NCI-H2171 treated with DMSO at 0.1 percent for 48 hours (cell line): ENCODE results near the gene MIDN.
"Not testable (repeated sequence)": the region's sequence is repeated elsewhere in the genome, so short reads cannot be mapped to it uniquely, and the experiment has no call there.

ENCODE experiments used
- DNase-seq: peaks from one replicate; lab custom pipeline; 2025; lab: John Stamatoyannopoulos, UW

MIDN gene

GRCh38 chr19:1248139-1248785, at the start of gene MIDN:
Gene MIDN (plus strand): TSS chr19:1248583. CDS start chr19:1250297, 1,714 bp downstream.
- DNase-seq = no peak

DNA sequence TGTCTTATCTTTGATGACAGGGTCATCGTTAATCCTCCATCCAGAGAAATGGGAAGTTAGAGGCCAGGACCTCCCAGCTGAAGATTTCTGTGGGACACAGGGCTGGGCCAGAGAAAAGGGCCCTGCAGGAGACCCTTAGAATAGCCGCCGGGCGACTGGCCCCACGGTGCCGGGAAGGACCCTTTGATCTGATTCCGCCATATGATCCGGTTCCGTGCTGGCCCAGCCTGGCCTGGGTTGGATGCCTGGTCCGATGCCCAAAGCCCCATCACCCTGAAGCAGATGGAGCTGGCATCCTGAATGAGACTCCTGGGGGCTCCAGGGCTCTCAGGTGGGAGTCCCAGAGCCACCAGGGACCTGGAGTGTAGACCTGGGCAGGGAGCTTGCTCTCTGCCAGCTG, 48.9 kb upstream of the MIDN start:
- no peak for DNase-seq

- DNase-seq = not testable (repeated sequence)
Observed at GRCh38 chr19:1200614-1201013, 47.8 kb upstream of the MIDN start.

DNA sequence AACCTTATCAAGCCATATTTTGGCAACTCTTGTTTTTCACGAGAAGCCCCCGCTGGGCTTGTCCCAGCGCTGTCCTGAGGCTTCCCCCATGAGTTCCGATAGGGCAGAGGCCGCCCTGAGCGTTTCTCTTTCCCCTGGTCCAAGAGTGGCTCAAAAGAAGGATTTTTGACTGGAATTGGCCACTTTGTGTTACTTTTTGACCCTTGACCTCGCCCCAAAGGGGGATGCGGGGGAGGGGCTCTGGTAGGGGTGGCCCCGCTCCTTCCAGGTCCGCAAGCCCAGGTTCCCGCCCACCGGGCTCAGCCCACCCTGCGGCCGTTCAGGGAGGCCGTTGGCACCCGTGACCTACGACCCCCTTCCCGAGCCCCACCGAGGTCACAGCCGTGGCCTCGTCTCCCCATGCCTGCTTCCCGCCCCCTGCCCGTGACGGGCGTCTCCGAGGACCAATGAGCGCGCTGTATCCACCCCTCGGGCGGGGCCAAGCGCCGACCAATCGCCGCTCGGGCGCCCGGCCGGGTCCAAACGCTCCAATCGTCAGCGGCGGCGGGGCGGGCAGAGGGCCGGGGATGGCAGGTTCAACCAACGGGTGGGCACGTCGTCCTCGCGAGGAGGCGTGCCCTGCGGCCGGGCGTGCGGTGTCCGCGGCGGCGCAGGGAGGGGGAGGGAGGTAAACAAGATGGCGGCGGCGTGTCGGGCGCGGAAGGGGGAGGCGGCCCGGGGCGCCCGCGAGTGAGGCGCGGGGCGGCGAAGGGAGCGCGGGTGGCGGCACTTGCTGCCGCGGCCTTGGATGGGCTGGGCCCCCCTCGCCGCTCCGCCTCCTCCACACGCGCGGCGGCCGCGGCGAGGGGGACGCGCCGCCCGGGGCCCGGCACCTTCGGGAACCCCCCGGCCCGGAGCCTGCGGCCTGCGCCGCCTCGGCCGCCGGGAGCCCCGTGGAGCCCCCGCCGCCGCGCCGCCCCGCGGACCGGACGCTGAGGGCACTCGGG, 43.0 kb upstream of the MIDN start, which contains the start of gene STK11:
Gene STK11, plus strand, starts transcription at position 665 of the 986 bp plus-strand sequence. CDS start 1,136 bp downstream, outside the sequence.
- peak; percentile 96 for DNase-seq

DNA sequence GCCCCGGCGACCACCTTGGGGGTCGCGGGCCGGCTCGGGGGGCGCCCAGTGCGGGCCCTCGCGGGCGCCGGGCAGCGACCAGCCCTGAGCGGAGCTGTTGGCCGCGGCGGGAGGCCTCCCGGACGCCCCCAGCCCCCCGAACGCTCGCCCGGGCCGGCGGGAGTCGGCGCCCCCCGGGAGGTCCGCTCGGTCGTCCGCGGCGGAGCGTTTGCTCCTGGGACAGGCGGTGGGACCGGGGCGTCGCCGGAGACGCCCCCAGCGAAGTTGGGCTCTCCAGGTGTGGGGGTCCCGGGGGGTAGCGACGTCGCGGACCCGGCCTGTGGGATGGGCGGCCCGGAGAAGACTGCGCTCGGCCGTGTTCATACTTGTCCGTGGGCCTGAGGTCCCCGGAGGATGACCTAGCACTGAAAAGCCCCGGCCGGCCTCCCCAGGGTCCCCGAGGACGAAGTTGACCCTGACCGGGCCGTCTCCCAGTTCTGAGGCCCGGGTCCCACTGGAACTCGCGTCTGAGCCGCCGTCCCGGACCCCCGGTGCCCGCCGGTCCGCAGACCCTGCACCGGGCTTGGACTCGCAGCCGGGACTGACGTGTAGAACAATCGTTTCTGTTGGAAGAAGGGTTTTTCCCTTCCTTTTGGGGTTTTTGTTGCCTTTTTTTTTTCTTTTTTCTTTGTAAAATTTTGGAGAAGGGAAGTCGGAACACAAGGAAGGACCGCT, 42.1 kb upstream of the MIDN start:
- no peak for DNase-seq

- no peak for DNase-seq
Observed at GRCh38 chr19:1206864-1207450, 41.4 kb upstream of the MIDN start.

DNA sequence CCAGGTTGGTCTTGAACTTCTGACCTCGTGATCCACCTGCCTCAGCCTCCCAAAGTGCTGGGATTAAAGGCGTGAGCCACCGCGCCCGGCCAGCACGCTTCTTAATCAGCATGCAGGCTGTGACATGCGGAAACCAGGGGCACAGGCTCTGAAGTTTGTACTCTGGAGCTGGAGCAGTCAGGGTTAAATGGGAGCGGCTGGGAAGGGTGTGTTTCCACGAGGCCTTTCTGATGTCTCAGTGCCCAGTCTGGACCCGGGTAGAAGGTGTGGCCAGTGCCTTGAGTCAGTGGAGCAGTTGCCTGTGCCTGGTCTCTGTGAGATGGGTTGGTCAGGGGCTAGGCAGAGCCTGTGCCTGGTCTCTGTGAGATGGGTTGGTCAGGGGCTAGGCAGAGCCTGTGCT, 39.6 kb upstream of the MIDN start:
- not testable (repeated sequence) for DNase-seq

- no peak for DNase-seq
Observed at GRCh38 chr19:1210227-1210538, 38.2 kb upstream of the MIDN start.

- no peak for DNase-seq
Observed at GRCh38 chr19:1211494-1212234, 36.7 kb upstream of the MIDN start.

- no peak for DNase-seq
Observed at GRCh38 chr19:1213391-1214286, 34.7 kb upstream of the MIDN start.

GRCh38 chr19:1214299-1214861, 34.0 kb upstream of the MIDN start:
- DNase-seq = no peak

DNA sequence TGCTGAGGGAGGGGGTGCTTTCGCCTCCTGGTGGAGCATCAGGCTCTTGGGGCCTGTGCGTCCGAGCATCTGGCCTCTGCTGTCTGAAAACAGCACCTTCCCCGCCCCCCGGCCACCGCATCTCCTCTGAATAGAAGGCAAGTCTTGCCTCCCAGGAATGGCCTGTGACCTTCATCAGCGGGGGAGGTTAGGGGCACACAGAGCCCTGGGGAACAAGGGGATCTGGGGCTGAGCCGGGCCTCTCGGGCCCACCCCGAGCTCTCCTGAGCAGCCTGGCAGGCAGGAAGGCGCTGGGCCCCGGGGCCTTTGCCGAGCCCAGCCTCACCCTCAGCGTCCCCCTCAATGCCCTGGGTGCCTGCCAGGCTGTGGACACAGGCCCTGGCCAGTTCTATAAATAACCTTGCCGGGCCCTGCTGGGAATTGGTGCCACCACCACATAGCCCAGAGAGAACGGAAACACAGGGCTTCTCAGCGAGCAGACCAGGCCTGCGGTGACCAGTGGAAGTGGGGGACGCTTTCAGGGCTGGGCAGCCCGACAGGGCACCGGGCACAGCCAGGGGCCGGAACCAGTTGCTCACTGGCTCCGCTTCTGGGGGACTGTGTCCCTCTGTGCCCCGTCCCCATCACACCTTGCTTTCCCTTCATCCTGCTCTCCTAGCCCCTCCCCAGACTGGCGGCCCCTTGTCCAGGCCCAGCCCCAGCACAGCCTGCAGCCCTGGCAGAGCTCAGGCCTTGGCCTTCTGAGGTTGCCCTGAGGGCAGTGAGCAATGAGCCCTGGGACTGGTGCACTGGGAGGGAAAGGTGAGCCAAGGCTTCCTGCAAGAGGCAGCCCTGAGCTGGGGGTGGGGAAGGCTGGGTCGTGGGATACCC, 33.3 kb upstream of the MIDN start:
- DNase-seq = no peak

DNA sequence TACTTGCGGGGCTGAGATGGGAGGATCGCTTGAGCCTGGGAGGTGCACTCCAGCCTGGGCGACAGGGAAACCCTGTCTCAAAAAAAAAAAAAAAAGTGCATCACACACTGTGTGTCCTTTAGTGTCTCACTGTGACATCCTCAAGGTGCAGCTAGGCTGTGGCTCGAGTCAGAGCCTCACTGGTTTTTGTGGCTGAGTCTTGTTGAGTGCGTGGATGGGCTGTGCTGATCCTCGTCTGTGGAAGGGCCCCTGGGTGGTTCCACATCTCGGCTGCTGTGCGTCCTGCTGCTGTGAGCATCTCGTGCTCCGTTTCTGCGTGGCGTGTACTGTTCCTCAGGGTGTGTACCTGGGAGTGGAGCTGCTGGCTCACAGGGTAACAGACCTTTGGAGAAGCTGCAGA, 31.6 kb upstream of the MIDN start:
- DNase-seq = no peak

GRCh38 chr19:1217366-1217765, 31.0 kb upstream of the MIDN start:
- DNase-seq = no peak

- no peak for DNase-seq
Observed at GRCh38 chr19:1218751-1219567, 29.4 kb upstream of the MIDN start.

DNA sequence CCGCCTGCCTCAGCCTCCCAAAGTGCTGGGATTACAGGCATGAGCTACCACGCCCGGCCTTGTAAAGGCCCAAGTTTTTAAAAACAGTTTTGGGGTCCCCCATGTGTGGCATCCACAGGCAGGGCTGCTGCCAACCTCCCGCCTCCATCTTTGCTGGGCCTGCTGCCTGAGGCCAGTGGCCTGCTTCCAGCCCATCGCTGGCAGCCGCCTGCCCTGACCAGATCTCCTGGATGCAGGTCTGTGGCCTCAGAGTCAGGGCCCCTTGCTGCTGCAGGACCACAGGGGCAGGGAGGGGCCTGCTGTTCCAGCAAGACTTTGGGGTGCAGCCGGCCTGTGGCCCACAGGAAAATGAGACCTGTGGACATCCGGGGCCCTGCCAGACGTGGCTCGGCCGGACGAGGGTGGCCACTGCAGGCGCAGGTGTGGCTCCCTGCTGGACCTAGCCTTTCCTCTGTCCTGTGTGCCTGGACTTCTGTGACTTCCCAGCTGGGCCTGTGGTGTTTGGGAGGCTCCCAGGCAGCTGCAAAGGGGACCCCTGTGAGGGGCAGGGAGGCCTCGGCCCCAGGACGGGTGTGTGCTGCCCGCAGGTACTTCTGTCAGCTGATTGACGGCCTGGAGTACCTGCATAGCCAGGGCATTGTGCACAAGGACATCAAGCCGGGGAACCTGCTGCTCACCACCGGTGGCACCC, 28.5 kb upstream of the MIDN start:
- no peak for DNase-seq

DNA sequence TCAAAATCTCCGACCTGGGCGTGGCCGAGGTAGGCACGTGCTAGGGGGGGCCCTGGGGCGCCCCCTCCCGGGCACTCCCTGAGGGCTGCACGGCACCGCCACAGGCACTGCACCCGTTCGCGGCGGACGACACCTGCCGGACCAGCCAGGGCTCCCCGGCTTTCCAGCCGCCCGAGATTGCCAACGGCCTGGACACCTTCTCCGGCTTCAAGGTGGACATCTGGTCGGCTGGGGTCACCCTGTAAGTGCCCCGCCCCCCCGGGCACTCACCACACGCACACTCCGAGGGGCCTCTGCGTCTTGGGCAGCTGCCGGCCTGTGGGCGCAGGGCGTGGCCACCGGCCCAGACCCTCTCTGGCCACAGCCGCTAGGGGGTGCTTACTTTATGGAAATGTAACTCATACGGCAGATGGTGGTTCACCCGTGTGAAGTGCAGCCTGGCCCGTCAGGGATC, 27.9 kb upstream of the MIDN start:
- DNase-seq = no peak
